GM06990 (cell line): Measurements from ENCODE around the gene ZNF346.
"Not testable (repeated sequence)": the region's sequence is repeated elsewhere in the genome, so short reads cannot be mapped to it uniquely, and the experiment has no call there.

Source experiments
- DNase-seq: peaks from one replicate; pipeline ENCODE4 v3.0.0-alpha.2; 2011; ENCODE audit not compliant: insufficient read length; ENCODE audit errors: extremely low read depth
- H3K27me3 ChIP-seq: replicated peaks from 2 replicates; pipeline ENCODE4 v1.6.0; 2011; ENCODE audit warnings: low read length; ENCODE audit not compliant: control insufficient read depth, insufficient read depth
- H3K36me3 ChIP-seq: 2 replicates; pipeline ENCODE4 v1.5.1; 2011; ENCODE audit warnings: low read length; ENCODE audit not compliant: control insufficient read depth, insufficient read depth
- H3K4me3 ChIP-seq: replicated peaks from 2 replicates; pipeline ENCODE4 v1.5.1; 2011; ENCODE audit warnings: low read depth, mild to moderate bottlenecking, control low read depth, low read length
- TF ChIP-seq, protein P1 (sequence below): IDR thresholded peaks from 2 replicates; pipeline ENCODE4 v1.5.1; 2011; ENCODE audit warnings: low read length, control low read depth, mild to moderate bottlenecking, inconsistent platforms; ENCODE audit not compliant: insufficient read depth, poor library complexity, severe bottlenecking

ZNF346 gene, protein sequence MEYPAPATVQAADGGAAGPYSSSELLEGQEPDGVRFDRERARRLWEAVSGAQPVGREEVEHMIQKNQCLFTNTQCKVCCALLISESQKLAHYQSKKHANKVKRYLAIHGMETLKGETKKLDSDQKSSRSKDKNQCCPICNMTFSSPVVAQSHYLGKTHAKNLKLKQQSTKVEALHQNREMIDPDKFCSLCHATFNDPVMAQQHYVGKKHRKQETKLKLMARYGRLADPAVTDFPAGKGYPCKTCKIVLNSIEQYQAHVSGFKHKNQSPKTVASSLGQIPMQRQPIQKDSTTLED

DNA sequence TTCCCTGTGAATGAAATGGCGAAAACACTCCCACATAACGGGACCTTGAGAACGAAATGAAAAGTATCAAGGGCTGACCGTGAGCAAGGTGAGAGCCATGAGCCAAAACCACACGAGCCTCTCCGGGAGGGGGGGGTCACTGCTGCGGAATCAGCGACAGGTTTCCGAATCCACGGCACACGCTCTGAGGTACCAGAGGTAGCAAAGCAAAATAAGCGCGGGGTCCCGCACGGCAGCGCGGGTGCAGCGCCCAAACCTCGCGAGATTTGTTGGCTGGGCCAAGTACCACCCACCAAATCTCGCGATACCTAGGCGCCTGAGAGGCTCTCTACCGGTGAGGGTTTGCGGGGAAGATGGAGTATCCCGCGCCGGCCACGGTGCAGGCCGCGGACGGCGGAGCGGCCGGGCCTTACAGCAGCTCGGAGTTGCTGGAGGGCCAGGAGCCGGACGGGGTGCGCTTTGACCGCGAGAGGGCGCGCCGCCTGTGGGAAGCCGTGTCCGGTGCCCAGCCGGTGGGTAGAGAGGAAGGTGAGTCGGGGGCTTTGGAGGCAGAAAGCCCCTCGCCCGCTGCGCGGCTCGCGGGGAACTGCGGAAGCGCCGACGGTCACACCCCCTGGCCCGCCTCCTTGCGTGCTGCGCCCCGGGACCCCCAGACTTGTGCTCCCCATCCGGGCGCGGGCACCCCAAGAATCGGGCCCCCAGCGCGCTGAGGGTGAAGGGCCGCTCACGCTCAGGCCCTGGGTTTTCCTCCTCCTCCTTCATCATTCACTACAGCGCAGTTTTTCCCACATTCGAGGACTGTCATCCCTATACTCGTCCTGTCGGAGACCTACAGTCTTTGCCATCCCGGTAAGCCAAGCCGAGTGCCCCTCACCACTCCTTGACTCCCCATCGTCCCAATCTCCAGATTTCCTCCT is at the start of gene ZNF346:
TSS of gene ZNF346 (plus strand) at position 311 of the 917 bp plus-strand sequence. CDS start at position 354, 43 bp downstream.
- TF ChIP-seq, protein P1, sequence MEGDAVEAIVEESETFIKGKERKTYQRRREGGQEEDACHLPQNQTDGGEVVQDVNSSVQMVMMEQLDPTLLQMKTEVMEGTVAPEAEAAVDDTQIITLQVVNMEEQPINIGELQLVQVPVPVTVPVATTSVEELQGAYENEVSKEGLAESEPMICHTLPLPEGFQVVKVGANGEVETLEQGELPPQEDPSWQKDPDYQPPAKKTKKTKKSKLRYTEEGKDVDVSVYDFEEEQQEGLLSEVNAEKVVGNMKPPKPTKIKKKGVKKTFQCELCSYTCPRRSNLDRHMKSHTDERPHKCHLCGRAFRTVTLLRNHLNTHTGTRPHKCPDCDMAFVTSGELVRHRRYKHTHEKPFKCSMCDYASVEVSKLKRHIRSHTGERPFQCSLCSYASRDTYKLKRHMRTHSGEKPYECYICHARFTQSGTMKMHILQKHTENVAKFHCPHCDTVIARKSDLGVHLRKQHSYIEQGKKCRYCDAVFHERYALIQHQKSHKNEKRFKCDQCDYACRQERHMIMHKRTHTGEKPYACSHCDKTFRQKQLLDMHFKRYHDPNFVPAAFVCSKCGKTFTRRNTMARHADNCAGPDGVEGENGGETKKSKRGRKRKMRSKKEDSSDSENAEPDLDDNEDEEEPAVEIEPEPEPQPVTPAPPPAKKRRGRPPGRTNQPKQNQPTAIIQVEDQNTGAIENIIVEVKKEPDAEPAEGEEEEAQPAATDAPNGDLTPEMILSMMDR: peak; percentile 45
- peak; percentile 92 for DNase-seq
- H3K27me3 ChIP-seq: no peaks in the 10 kb centered on the region
- no peaks in the 10 kb centered on the region for H3K36me3 ChIP-seq
- peak within 1 kb of the TSS; percentile 96 for H3K4me3 ChIP-seq

DNA sequence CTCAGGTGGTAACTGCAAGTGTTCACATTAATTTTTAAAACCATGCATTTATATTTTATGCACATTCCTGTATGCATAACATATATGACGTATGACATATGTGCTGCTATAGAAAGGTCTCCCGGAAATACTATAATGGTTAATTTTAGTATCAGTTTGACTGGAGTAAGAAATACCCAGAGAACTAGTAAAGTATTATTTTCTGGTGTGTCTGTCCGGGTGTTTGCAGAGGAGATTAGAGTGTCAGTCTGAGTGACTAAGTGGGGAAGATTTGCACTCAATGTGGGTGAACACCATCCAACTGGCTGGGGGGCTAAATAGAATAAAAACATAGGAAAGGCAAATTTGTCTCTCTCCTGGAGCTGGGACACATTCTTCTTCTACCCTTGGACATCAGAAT is 42.8 kb upstream of the ZNF346 start:
- H3K36me3 ChIP-seq: peaks cover 6% of the 10 kb centered on the region; the same call in 1 of the 2 replicates

DNA sequence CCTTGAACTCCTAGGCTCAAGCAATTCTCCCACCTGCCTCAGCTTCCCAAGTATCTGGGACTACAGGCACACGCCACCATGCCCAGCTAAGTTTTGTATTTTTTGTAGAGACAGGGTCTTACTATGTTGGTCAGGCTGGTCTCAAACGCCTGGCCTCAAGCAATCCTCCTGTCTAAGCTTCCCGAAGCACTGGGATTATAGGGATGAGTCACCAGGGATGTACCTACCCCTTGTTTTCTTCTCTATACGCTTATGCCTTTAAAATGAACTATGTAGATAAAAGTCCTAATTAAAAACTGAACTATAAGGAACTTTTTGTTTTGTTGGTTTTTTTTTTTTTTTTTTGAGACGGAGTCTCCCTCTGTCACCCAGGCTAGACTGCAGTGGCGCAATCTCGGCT is 41.7 kb upstream of the ZNF346 start:
- Histone ChIP-seq H3K36me3 (peaks cover 3% of the 10 kb centered on the region; the same call in 1 of the 2 replicates), H3K4me3 (no peak overlapping the region), H3K27me3 (no peaks in the 10 kb centered on the region)
- no peak for DNase-seq
- TF ChIP-seq, protein P1: no peak

More for the DNA sequence above, 42.8 kb upstream of the ZNF346 start:
- TF ChIP-seq, protein P1: no peak
- no peak overlapping the region for H3K4me3 ChIP-seq
- H3K27me3 ChIP-seq: no peaks in the 10 kb centered on the region
- DNase-seq: no peak

DNA sequence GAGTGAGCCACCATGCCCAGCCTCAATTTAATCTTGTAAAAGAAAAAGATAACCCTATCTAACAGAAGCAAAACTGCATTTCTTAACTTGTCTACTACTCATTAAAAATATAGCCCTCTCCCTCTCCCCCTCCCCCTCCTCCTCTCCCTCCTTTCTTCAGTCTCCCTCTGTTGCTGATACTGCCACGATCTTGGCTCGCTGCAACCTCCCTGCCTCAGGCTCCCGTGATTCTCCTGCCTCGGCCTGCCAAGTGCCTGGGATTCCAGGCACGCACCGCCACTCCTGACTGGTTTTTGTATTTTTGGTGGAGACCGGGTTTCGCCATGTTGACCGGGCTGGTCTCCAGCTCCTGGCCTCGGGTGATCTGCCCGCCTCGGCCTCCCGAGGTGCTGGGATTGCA is 39.4 kb upstream of the ZNF346 start:
- DNase-seq, H3K36me3 ChIP-seq, H3K27me3 ChIP-seq: not testable (repeated sequence)

DNA sequence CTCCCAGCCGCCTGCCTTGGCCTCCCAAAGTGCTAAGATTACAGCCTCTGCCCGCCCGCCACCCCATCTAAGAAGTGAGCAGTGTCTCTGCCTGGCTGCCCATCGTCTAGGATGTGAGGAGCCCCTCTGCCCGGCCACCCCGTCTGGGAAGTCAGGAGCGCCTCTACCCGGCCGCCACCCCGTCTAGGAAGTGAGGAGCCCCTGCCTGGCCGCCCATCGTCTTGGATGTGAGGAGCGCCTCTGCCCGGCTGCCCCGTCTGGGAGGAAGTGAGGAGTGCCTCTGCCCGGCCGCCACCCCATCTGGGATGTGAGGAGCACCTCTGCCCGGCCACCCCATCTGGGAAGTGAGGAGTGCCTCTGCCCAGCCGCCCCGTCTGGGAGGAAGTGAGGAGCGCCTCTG is 38.9 kb upstream of the ZNF346 start:
- not testable (repeated sequence) for DNase-seq, H3K4me3 ChIP-seq, H3K27me3 ChIP-seq, H3K36me3 ChIP-seq

More for the DNA sequence above, 39.4 kb upstream of the ZNF346 start:
- not testable (repeated sequence) for H3K4me3 ChIP-seq

DNA sequence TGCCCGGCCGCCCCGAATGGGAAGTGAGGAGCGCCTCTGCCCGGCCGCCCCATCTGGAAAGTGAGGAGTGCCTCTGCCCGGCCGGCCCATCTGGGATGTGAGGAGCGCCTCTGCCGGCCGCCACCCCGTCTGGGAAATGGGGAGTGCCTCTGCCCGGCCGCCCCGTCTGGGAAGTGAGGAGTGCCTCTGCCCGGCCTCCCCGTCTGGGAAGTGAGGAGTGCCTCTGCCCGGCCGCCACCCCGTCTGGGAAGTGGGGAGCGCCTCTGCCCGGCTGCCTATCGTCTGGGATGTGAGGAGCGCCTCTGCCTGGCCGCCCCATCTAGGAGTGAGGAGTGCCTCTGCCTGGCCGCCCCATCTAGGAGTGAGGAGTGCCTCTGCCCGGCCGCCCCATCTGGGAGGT is 38.3 kb upstream of the ZNF346 start:
- DNase-seq, H3K27me3 ChIP-seq, H3K36me3 ChIP-seq, H3K4me3 ChIP-seq: not testable (repeated sequence)

DNA sequence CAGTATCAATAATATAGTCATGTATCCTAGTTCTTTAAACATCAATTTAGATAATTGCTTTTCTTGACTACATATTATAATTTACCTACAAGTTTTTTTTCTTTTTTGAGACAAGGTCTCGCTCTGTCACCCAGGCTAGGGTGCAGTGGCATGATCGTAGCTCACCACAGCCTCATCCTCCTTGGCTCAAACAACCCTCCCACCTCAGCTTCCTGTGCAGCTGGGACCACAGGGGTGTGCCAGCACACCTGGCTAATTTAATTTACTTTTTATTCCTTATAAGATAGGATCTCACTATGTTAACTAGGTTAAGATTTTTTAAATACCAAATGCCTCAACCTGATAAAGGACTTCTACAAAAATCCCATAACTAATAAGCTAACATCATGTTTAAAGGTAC is 37.0 kb upstream of the ZNF346 start:
- DNase-seq: no peak
- TF ChIP-seq, protein P1: no peak
- Histone ChIP-seq H3K27me3 (no peaks in the 10 kb centered on the region), H3K36me3 (no peaks in the 10 kb centered on the region; the same call in 1 of the 2 replicates), H3K4me3 (no peak overlapping the region)
